Measurements from ENCODE around the gene EQTN. TPM values are rescaled to one million over a fixed set of nuclear protein-coding genes. Genes with fewer than 3 reads are reported as not detected.

EQTN gene
- total and polyA plus RNA-seq, 2 of the 13 experiments (the other 11 are each of a cell fraction or from before 2014, with no cell fraction given): not detected

GRCh38 chr9:27293996-27294395, 3.0 kb downstream of the EQTN start:
- FAIRE-seq: no peak
- Histone ChIP-seq H3K4me1 (ENCODE audit: insufficient read depth, low read length) (no peaks in the 10 kb centered on the region), H3K27me3 (ENCODE audit: control insufficient read depth in 1 of 2, insufficient read depth in 2 of 2, low read length in 2 of 2) (peaks cover 0 to 6% of the 10 kb centered on the region in 2 experiments; a peak in 1 of 5 replicates), H3K4me2 (ENCODE audit: low read depth, low read length) (no peak overlapping the region), H2AFZ (ENCODE audit: low read length) (no peak overlapping the region), H3K9ac (ENCODE audit: insufficient read depth, low read depth, low read length) (no peak overlapping the region), H4K20me1 (ENCODE audit: insufficient read depth, low read length) (no peaks in the 10 kb centered on the region), H3K79me2 (ENCODE audit: insufficient read depth, low read length) (no peaks in the 10 kb centered on the region), H3K27ac (ENCODE audit: extremely low read length, insufficient read depth, low read length) (no peak overlapping the region), H3K9me3 (ENCODE audit: low read length) (no peaks in the 10 kb centered on the region), H3K4me3 (replicated peaks in 1 of 3; ENCODE audit: insufficient read depth in 1 of 3, low read depth in 2 of 3, low read length in 3 of 3) (no peak overlapping the region), H3K36me3 (replicated peaks in 1 of 2; ENCODE audit: control insufficient read depth in 1 of 2, insufficient read depth in 2 of 2, low read length in 2 of 2) (no peaks in the 10 kb centered on the region)
- TF ChIP-seq PRDM15 (CRISPR knock-in tag; IDR thresholded peaks at IDR 0.05): no peak
- no peak for TF ChIP-seq PAXIP1 (CRISPR knock-in tag; conservative IDR thresholded peaks at IDR 0.05)
- no peak for TF ChIP-seq ZNF317 (CRISPR knock-in tag; IDR thresholded peaks at IDR 0.05)
- no peak for TF ChIP-seq TOPORS (CRISPR knock-in tag; IDR thresholded peaks at IDR 0.05)
- TF ChIP-seq HNRNPUL1 (IDR thresholded peaks at IDR 0.05; ENCODE audit: low read depth, low read length): no peak
- no peak for TF ChIP-seq CEBPG (CRISPR knock-in tag; IDR thresholded peaks at IDR 0.05)
- no peak for TF ChIP-seq ISX (CRISPR knock-in tag; conservative IDR thresholded peaks at IDR 0.05)
- TF ChIP-seq ZNF687 (CRISPR knock-in tag; IDR thresholded peaks at IDR 0.05): no peak
- in situ Hi-C loops (cut with HindIII; ENCODE audit: extremely low pct_ligation_motif_present, low pct_unique_long_range_greater_than_20kb): no loop called here
- ATAC-seq: no peak
- intact Hi-C loops (cut with micrococcal nuclease; ENCODE audit: unreplicated experiment): no loop called here
- DNase-seq (ENCODE audit: low spot score): no peak
- 0% methylated on average over 2 of the region's 2 CpGs for WGBS (ENCODE audit: low lambda C conversion rate)
- ChIA-PET CTCF (ENCODE audit: low intra/inter-chr PET ratio, low total read pairs) (no interaction called here), POLR2A (no interaction called here)
- no TSS peak for BruUV-seq (replicated peaks)

Data from HepG2 (cell line).